ENCODE measurements around the gene WDR49. TPM values are rescaled to one million over a fixed set of nuclear protein-coding genes. Genes with fewer than 3 reads are reported as not detected.

WDR49 gene
- total and polyA plus RNA-seq, 3 experiments from 2014 or later = 0.35 to 0.74 TPM; not detected in 1

- Mint-ChIP-seq H3K36me3 (no peaks in the 10 kb centered on the region), H3K4me1 (no peaks in the 10 kb centered on the region), H3K27ac (no peak overlapping the region), H3K4me3 (no peak overlapping the region), H3K27me3 (no peaks in the 10 kb centered on the region), H3K9me3 (no peaks in the 10 kb centered on the region)
- Histone ChIP-seq H3K9me3 (ENCODE audit: low read length) (no peaks in the 10 kb centered on the region), H3K36me3 (ENCODE audit: insufficient read depth, low read length) (no peaks in the 10 kb centered on the region), H3K27me3 (ENCODE audit: insufficient read depth, low read length, poor library complexity, severe bottlenecking) (no peaks in the 10 kb centered on the region), H3K27ac (ENCODE audit: low read depth, low read length) (no peak overlapping the region), H3K4me1 (ENCODE audit: insufficient read depth, low read length) (no peaks in the 10 kb centered on the region), H3K4me3 (ENCODE audit: low read length) (no peak overlapping the region)
- ChIA-PET POLR2A (no interaction called here), CTCF (no interaction called here)
- DNase-seq = no peak
Observed at GRCh38 chr3:167451282-167451681, 202.5 kb downstream of the WDR49 start.

DNA sequence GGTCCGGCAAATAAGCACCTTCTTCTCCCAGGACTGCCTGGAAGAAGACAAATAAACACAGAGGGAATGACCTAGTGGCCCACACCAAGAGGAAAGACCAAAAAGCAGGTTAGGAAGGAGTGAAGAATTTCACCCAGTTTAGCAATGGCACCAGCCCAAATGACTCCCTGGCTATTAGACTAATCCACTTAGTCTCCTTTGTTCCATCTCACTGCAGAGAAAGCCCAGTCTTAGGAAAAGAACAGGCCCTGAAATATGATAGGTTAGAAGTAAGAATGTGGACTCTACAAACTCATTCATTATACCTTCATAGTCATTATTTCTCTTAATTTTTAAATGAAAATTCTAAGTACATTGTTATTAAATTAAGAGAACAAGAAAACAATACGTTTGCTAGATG, 203.1 kb downstream of the WDR49 start:
- Mint-ChIP-seq H3K36me3 (no peaks in the 10 kb centered on the region), H3K27ac (no peak overlapping the region), H3K4me3 (no peak overlapping the region), H3K27me3 (no peaks in the 10 kb centered on the region), H3K9me3 (no peaks in the 10 kb centered on the region), H3K4me1 (no peaks in the 10 kb centered on the region)
- Histone ChIP-seq H3K9me3 (ENCODE audit: low read length) (no peaks in the 10 kb centered on the region), H3K4me3 (ENCODE audit: low read length) (no peak overlapping the region), H3K36me3 (ENCODE audit: insufficient read depth, low read length) (no peaks in the 10 kb centered on the region), H3K27ac (ENCODE audit: low read depth, low read length) (no peak overlapping the region), H3K4me1 (ENCODE audit: insufficient read depth, low read length) (no peaks in the 10 kb centered on the region), H3K27me3 (ENCODE audit: insufficient read depth, low read length, poor library complexity, severe bottlenecking) (no peaks in the 10 kb centered on the region)
- no peak for DNase-seq
- CTCF ChIA-PET = no interaction called here
- POLR2A ChIA-PET = no interaction called here

DNA sequence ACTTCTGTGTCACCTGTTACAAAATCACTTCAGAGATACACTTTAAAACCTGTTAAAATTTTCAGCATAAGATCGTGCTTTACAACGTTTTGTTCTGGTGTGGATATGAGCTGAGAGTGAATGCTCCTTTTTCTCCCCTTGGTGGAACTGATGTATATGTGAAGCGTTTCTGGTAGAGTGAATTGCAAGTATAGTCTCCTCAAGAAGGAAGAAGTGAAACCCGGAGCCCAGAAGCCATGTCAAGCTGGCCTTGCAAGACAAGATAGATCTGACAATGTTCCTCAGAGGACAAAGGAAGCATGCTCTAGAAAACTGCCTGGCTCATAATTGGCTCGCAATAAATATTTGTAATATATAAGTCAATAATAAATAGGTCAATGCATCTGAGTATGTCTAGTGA, 203.5 kb downstream of the WDR49 start:
- no peaks in the 10 kb centered on the region for H3K27me3 ChIP-seq (ENCODE audit: insufficient read depth, low read length, poor library complexity, severe bottlenecking)
- no peak for DNase-seq
- POLR2A ChIA-PET = no interaction called here
- Mint-ChIP-seq H3K36me3 (no peaks in the 10 kb centered on the region), H3K4me3 (no peak overlapping the region), H3K27ac (no peak overlapping the region), H3K27me3 (no peaks in the 10 kb centered on the region), H3K4me1 (no peaks in the 10 kb centered on the region), H3K9me3 (no peaks in the 10 kb centered on the region)
- no peak overlapping the region for H3K4me3 ChIP-seq (ENCODE audit: low read length)
- H3K36me3 ChIP-seq (ENCODE audit: insufficient read depth, low read length) = no peaks in the 10 kb centered on the region
- CTCF ChIA-PET = no interaction called here
- no peaks in the 10 kb centered on the region for H3K9me3 ChIP-seq (ENCODE audit: low read length)
- H3K4me1 ChIP-seq (ENCODE audit: insufficient read depth, low read length) = no peaks in the 10 kb centered on the region
- H3K27ac ChIP-seq (ENCODE audit: low read depth, low read length) = no peak overlapping the region

- Mint-ChIP-seq H3K9me3 (peaks cover 0 to 3% (median 0%) of the 10 kb centered on the region in 5 donors), H3K4me1 (no peaks in the 10 kb centered on the region), H3K36me3 (no peaks in the 10 kb centered on the region), H3K4me3 (no peak overlapping the region), H3K27ac (peak overlapping the region in 1 of 8 donors; percentile 5), H3K27me3 (no peaks in the 10 kb centered on the region)
- Histone ChIP-seq H3K4me3 (ENCODE audit: low read length) (no peak overlapping the region), H3K27ac (ENCODE audit: low read depth, low read length) (no peak overlapping the region), H3K27me3 (ENCODE audit: insufficient read depth, low read length, poor library complexity, severe bottlenecking) (no peaks in the 10 kb centered on the region), H3K4me1 (ENCODE audit: insufficient read depth, low read length) (no peaks in the 10 kb centered on the region), H3K9me3 (ENCODE audit: low read length) (no peaks in the 10 kb centered on the region), H3K36me3 (ENCODE audit: insufficient read depth, low read length) (no peaks in the 10 kb centered on the region)
- POLR2A ChIA-PET = no interaction called here
- CTCF ChIA-PET = no interaction called here
- no peak for DNase-seq
Observed at GRCh38 chr3:167445491-167445890, 208.3 kb downstream of the WDR49 start.

DNA sequence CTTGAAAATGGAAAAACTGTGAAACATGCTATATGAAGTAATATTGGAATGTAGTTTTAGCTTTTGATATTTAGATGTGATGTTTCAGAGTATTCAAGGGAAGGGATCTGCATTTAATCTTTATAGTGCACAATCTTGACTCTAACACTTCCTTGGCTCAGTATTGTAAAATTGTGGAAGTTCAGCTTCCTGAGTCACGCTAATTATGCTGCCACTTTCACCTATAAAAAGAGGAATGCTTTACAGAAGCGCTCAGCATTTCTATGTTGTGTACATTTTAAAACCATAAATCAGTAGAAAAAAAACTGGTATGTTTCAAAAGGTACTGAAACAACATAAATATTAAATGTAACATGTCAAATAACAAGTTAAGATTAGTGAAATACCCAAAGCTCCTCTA, 212.5 kb downstream of the WDR49 start:
- Mint-ChIP-seq H3K36me3 (no peaks in the 10 kb centered on the region), H3K4me1 (no peaks in the 10 kb centered on the region), H3K4me3 (no peak overlapping the region), H3K27me3 (no peaks in the 10 kb centered on the region), H3K9me3 (peaks cover 0 to 3% (median 0%) of the 10 kb centered on the region in 5 donors), H3K27ac (no peak overlapping the region)
- CTCF ChIA-PET = no interaction called here
- H3K4me1 ChIP-seq (ENCODE audit: insufficient read depth, low read length) = no peaks in the 10 kb centered on the region
- H3K36me3 ChIP-seq (ENCODE audit: insufficient read depth, low read length) = no peaks in the 10 kb centered on the region
- DNase-seq = no peak
- no peak overlapping the region for H3K27ac ChIP-seq (ENCODE audit: low read depth, low read length)
- H3K9me3 ChIP-seq (ENCODE audit: low read length) = no peaks in the 10 kb centered on the region
- no peak overlapping the region for H3K4me3 ChIP-seq (ENCODE audit: low read length)
- POLR2A ChIA-PET = no interaction called here
- no peaks in the 10 kb centered on the region for H3K27me3 ChIP-seq (ENCODE audit: insufficient read depth, low read length, poor library complexity, severe bottlenecking)

DNA sequence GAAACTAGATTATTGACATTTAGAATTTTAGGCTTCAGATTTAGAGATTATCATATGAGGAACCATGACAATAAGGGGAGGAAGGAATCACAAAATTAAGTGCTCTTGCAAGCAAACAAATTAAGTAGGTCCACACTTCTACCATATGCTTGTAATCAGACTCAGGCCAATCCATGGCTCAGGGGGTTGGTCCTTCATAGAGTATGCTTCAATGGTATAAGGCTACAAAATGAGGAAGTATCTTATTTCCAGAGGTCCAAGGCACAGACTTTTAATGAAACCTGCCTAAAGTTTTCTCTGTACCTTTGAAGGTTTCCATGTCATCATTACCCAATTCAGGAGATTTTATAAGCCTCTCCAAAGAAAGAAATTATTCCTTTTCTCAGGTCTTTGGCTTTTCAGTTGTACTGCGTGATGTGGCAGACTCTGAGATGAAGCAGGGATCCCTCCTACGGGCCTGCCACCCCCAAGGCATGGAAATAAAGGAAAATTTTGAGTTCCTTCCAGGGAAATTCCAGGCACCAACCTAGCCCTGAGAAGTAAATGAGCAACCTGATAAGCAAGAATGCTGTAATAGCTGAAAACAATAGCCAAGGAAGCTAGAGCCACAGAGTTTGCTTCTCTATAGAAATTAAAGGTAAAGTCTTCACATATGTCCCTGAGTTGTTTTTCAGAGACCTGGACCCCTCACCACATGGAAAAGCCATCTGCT, 216.2 kb downstream of the WDR49 start:
- H3K27ac ChIP-seq (ENCODE audit: low read depth, low read length) = no peak overlapping the region
- H3K27ac Mint-ChIP-seq = no peak overlapping the region
- ChIA-PET CTCF (no interaction called here), POLR2A (no interaction called here)
- no peaks in the 10 kb centered on the region for H3K36me3 ChIP-seq (ENCODE audit: insufficient read depth, low read length)
- no peak for DNase-seq
- no peaks in the 10 kb centered on the region for H3K4me1 ChIP-seq (ENCODE audit: insufficient read depth, low read length)
- peaks cover 0 to 3% (median 0%) of the 10 kb centered on the region in 5 donors for H3K9me3 Mint-ChIP-seq
- H3K36me3 Mint-ChIP-seq = no peaks in the 10 kb centered on the region
- no peaks in the 10 kb centered on the region for H3K27me3 Mint-ChIP-seq
- H3K9me3 ChIP-seq (ENCODE audit: low read length) = no peaks in the 10 kb centered on the region
- no peak overlapping the region for H3K4me3 ChIP-seq (ENCODE audit: low read length)
- no peak overlapping the region for H3K4me3 Mint-ChIP-seq
- H3K4me1 Mint-ChIP-seq = no peaks in the 10 kb centered on the region
- H3K27me3 ChIP-seq (ENCODE audit: insufficient read depth, low read length, poor library complexity, severe bottlenecking) = no peaks in the 10 kb centered on the region

Other genes with a start within 250 kb of the WDR49 start
- not detected for gene SERPINI2, start 179.9 kb downstream of the WDR49 start, total RNA-seq
- gene SERPINI2, start 179.9 kb downstream of the WDR49 start, polyA plus RNA-seq = not detected
- gene PDCD10, start 81.0 kb upstream of the WDR49 start, total RNA-seq = 10 to 100 TPM; 78.7 to 81.3 TPM
- gene PDCD10, start 81.0 kb upstream of the WDR49 start, polyA plus RNA-seq = 95.1 TPM
- gene SERPINI1, start 81.8 kb upstream of the WDR49 start, total RNA-seq = 1 to 10 TPM; 1.7 to 1.9 TPM
- gene SERPINI1, start 81.8 kb upstream of the WDR49 start, polyA plus RNA-seq = 13.7 TPM

All from CD8-positive, alpha-beta memory T cell (primary cell).